Endothelial cell (in vitro differentiated cells): ENCODE measurements around the gene POLA2. TPM values are rescaled to one million over a fixed set of nuclear protein-coding genes. Genes with fewer than 3 reads are reported as not detected.
A peak's percentile ranks its signal among the peaks of the same experiment; 100 is the strongest.
"Not testable (repeated sequence)": the region's sequence is repeated elsewhere in the genome, so short reads cannot be mapped to it uniquely, and the experiment has no call there.

Source experiments
- DNase-seq: peaks from one replicate; pipeline ENCODE4 v3.0.0; 2021; ENCODE audit warnings: low spot score
- H3K27ac Mint-ChIP-seq: one replicate; pipeline ENCODE4 v1.8.0; 2021; ENCODE audit warnings: mixed read lengths, inconsistent platforms; ENCODE audit not compliant: unreplicated experiment
- H3K27me3 Mint-ChIP-seq: one replicate; pipeline ENCODE4 v1.8.0; 2021; ENCODE audit warnings: mild to moderate bottlenecking, moderate library complexity, mixed read lengths, inconsistent platforms; ENCODE audit not compliant: unreplicated experiment
- H3K36me3 Mint-ChIP-seq: one replicate; pipeline ENCODE4 v1.8.0; 2021; ENCODE audit warnings: mild to moderate bottlenecking, low read depth, mixed read lengths, inconsistent platforms; ENCODE audit not compliant: unreplicated experiment
- H3K4me1 Mint-ChIP-seq: one replicate; pipeline ENCODE4 v1.8.0; 2021; ENCODE audit warnings: mild to moderate bottlenecking, mixed read lengths, inconsistent platforms; ENCODE audit not compliant: unreplicated experiment
- H3K4me3 Mint-ChIP-seq: one replicate; pipeline ENCODE4 v1.8.0; 2021; ENCODE audit warnings: mild to moderate bottlenecking, mixed read lengths, inconsistent platforms; ENCODE audit not compliant: unreplicated experiment
- H3K9me3 Mint-ChIP-seq: one replicate; pipeline ENCODE4 v1.8.0; 2021; ENCODE audit warnings: mixed read lengths, inconsistent platforms; ENCODE audit not compliant: unreplicated experiment
- CTCF ChIP-seq: fragments of 200-600 bp; sonication (generic); IDR thresholded peaks from one replicate; pipeline ENCODE4 v1.5.0; 2021; ENCODE audit warnings: antibody characterized with exemption; ENCODE audit not compliant: unreplicated experiment
- total RNA-seq: library from RNA; stranded (reverse); fragmentation: NEBNext Ultra II Directional; extraction: Animal tissue kit (Norgen Biotek cat#: 25700); gene quantifications from one replicate; pipeline ENCODE4 v1.2.1, GENCODE V29; 2021; ENCODE audit not compliant: unreplicated experiment

POLA2 gene
- total RNA-seq, 1 donor from 2014 or later, result 17.9 TPM

GRCh38 chr11:65262776-65263175, 1.0 kb downstream of the POLA2 start:
- Mint-ChIP-seq H3K36me3 (peaks cover 11% of the 10 kb centered on the region), H3K27ac (no peak overlapping the region), H3K27me3 (peaks cover 5% of the 10 kb centered on the region), H3K9me3 (no peaks in the 10 kb centered on the region), H3K4me1 (peaks cover 14% of the 10 kb centered on the region), H3K4me3 (peak overlapping the region; percentile 95)
- no peak for DNase-seq
- no peak for TF ChIP-seq CTCF

GRCh38 chr11:65264747-65265146, 3.0 kb downstream of the POLA2 start:
- H3K4me3 Mint-ChIP-seq, result peak overlapping the region; percentile 33
- peak overlapping the region; percentile 52 for H3K27ac Mint-ChIP-seq
- H3K36me3 Mint-ChIP-seq, result peaks cover 11% of the 10 kb centered on the region
- H3K4me1 Mint-ChIP-seq, result peaks cover 20% of the 10 kb centered on the region
- DNase-seq, H3K27me3 Mint-ChIP-seq, H3K9me3 Mint-ChIP-seq: not testable (repeated sequence)

- Mint-ChIP-seq H3K36me3 (peaks cover 19% of the 10 kb centered on the region), H3K4me3 (no peak overlapping the region)
These were observed 4.4 kb downstream of the POLA2 start for GRCh38 chr11:65266210-65266609.

GRCh38 chr11:65274735-65275682, 13.2 kb downstream of the POLA2 start:
- H3K9me3 Mint-ChIP-seq, result no peaks in the 10 kb centered on the region
- H3K36me3 Mint-ChIP-seq, result peaks cover 13% of the 10 kb centered on the region
- H3K4me1 Mint-ChIP-seq, result peaks cover 27% of the 10 kb centered on the region

More at GRCh38 chr11:65266210-65266609, 4.4 kb downstream of the POLA2 start:
- Mint-ChIP-seq H3K4me1 (peaks cover 15% of the 10 kb centered on the region), H3K27me3 (peaks cover 2% of the 10 kb centered on the region), H3K27ac (no peak overlapping the region), H3K9me3 (no peaks in the 10 kb centered on the region)
- no peak for DNase-seq
- TF ChIP-seq CTCF, result no peak

GRCh38 chr11:65275906-65276305, 14.1 kb downstream of the POLA2 start:
- DNase-seq, result no peak
- H3K27ac Mint-ChIP-seq, result no peak overlapping the region
- TF ChIP-seq CTCF, result no peak
- H3K4me1 Mint-ChIP-seq, result peaks cover 36% of the 10 kb centered on the region
- peaks cover 7% of the 10 kb centered on the region for H3K36me3 Mint-ChIP-seq
- no peaks in the 10 kb centered on the region for H3K9me3 Mint-ChIP-seq
- no peak overlapping the region for H3K4me3 Mint-ChIP-seq
- no peaks in the 10 kb centered on the region for H3K27me3 Mint-ChIP-seq

More at GRCh38 chr11:65274735-65275682, 13.2 kb downstream of the POLA2 start:
- Mint-ChIP-seq H3K4me3 (no peak overlapping the region), H3K27ac (no peak overlapping the region), H3K27me3 (no peaks in the 10 kb centered on the region)
- peak; percentile 75 for DNase-seq
- TF ChIP-seq CTCF, result peak; percentile 62
